ENCODE measurements around the gene CFAP46.

DNA sequence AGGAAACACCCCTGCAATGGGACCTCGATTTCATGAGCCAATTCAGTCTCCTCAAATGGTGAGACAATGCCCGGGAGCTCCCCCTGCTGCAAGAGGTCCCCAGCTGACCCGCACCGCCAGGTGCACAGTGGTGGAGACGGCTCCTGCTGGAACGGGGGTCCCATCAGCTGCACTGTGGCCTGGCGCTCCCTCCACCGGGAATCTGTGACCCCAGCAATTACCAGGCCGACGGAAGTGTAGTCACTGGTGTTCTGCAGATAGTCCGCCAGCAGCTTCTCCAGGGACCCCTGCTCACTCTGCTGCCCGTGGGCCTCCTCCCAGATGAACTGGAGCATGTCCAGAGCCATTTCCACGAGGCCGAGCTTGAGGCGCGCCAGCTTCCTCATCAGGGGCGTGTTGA lies 91.5 kb downstream of the CFAP46 start:
- TF ChIP-seq EZH2 (IDR thresholded peaks at IDR 0.05; ENCODE audit: insufficient read depth, poor library complexity, severe bottlenecking) (no peak), EZH2phosphoT487 (IDR thresholded peaks at IDR 0.05; ENCODE audit: insufficient read depth, low read depth) (no peak)

All from GM23248 (cell line).